GM19238 (cell line): Measurements from ENCODE around the gene SPATS2.
"Not testable (repeated sequence)": the region's sequence is repeated elsewhere in the genome, so short reads cannot be mapped to it uniquely, and the experiment has no call there.

ENCODE experiments used
- DNase-seq: peaks from one replicate; pipeline ENCODE4 v3.0.0; 2011; ENCODE audit warnings: low spot score; ENCODE audit not compliant: insufficient read length

Gene SPATS2

GRCh38 chr12:49403971-49404450, 36.7 kb downstream of the SPATS2 start:
- no peak for DNase-seq

- no peak for DNase-seq
Observed at GRCh38 chr12:49404956-49405355, 37.7 kb downstream of the SPATS2 start.

- no peak for DNase-seq
Observed at GRCh38 chr12:49410818-49411217, 43.6 kb downstream of the SPATS2 start.

GRCh38 chr12:49413010-49413409, 45.7 kb downstream of the SPATS2 start:
- no peak for DNase-seq

- no peak for DNase-seq
Observed at GRCh38 chr12:49413796-49414195, 46.5 kb downstream of the SPATS2 start.

- no peak for DNase-seq
Observed at GRCh38 chr12:49414364-49414763, 47.1 kb downstream of the SPATS2 start.

- DNase-seq: no peak
Observed at GRCh38 chr12:49415521-49415970, 48.3 kb downstream of the SPATS2 start.

GRCh38 chr12:49416892-49417291, 49.6 kb downstream of the SPATS2 start:
- no peak for DNase-seq

GRCh38 chr12:49417558-49417957, 50.3 kb downstream of the SPATS2 start:
- no peak for DNase-seq

- no peak for DNase-seq
Observed at GRCh38 chr12:49420556-49420955, 53.3 kb downstream of the SPATS2 start.

GRCh38 chr12:49422114-49422513, 54.9 kb downstream of the SPATS2 start:
- DNase-seq: no peak

GRCh38 chr12:49428793-49429192, 61.5 kb downstream of the SPATS2 start:
- no peak for DNase-seq

GRCh38 chr12:49432616-49433015, 65.4 kb downstream of the SPATS2 start:
- DNase-seq: no peak

- not testable (repeated sequence) for DNase-seq
Observed at GRCh38 chr12:49436799-49437198, 69.5 kb downstream of the SPATS2 start.

GRCh38 chr12:49439042-49439441, 71.8 kb downstream of the SPATS2 start:
- DNase-seq: no peak

GRCh38 chr12:49440035-49440434, 72.8 kb downstream of the SPATS2 start:
- no peak for DNase-seq

GRCh38 chr12:49442915-49443314, 75.7 kb downstream of the SPATS2 start:
- DNase-seq: no peak

- no peak for DNase-seq
Observed at GRCh38 chr12:49446571-49446970, 79.3 kb downstream of the SPATS2 start.

- DNase-seq: no peak
Observed at GRCh38 chr12:49448858-49449257, 81.6 kb downstream of the SPATS2 start.

- DNase-seq: peak; percentile 25
Observed at GRCh38 chr12:49451468-49452259, 84.4 kb downstream of the SPATS2 start.

- no peak for DNase-seq
Observed at GRCh38 chr12:49455501-49455900, 88.2 kb downstream of the SPATS2 start.

- no peak for DNase-seq
Observed at GRCh38 chr12:49456131-49456679, 88.9 kb downstream of the SPATS2 start.

- no peak for DNase-seq
Observed at GRCh38 chr12:49458816-49459215, 91.6 kb downstream of the SPATS2 start.
